Measurements from ENCODE around the gene EDNRA. TPM values are rescaled to one million over a fixed set of nuclear protein-coding genes. Genes with fewer than 3 reads are reported as not detected.

Gene EDNRA
- total RNA-seq, 2 experiments from 2014 or later, result not detected

DNA sequence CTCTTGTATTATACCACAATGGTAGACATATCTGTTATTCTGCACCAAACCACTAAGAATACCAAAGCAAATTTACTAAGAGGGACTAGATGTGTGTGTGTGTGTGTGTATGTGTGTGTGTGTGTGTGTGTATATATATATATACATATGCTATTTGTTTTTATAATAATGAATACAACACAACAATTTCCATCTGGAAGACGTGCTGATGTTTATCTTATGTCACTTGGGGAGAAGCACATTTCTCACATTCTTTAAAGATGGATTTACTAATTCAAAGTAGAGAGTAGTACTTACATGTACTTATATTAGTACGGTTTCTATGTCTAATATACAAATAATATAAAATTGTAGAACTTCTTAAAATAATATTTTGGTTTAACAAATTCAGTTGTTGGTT lies 52.0 kb downstream of the EDNRA start:
- Mint-ChIP-seq H3K4me3 (no peak overlapping the region), H3K27me3 (peaks cover 21% of the 10 kb centered on the region), H3K27ac (no peak overlapping the region), H3K36me3 (no peaks in the 10 kb centered on the region), H3K4me1 (no peaks in the 10 kb centered on the region), H3K9me3 (ENCODE audit: low read depth) (no peaks in the 10 kb centered on the region)
- no peak for DNase-seq
- CTCF ChIA-PET, result no interaction called here
- no peak for ATAC-seq

DNA sequence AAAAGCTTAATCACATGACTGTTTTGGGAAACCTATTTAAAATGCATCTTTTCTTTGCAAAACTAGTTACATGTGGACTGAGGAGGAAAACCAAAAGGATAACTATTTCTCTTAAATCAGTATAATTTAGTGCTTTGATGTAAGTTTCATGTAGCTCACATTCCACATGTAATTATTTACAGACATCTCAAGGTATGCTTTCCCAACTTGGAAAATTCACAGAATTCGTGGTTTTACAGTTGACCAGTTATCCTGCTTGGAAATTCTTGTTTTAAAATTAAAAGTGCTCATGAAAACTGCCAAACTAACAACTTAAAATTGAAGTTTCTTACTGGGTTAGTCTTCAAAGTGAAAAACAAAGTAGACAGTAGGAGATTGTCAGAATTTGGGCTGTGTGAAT lies 52.4 kb downstream of the EDNRA start:
- H3K4me3 Mint-ChIP-seq, result no peak overlapping the region
- CTCF ChIA-PET, result no interaction called here

DNA sequence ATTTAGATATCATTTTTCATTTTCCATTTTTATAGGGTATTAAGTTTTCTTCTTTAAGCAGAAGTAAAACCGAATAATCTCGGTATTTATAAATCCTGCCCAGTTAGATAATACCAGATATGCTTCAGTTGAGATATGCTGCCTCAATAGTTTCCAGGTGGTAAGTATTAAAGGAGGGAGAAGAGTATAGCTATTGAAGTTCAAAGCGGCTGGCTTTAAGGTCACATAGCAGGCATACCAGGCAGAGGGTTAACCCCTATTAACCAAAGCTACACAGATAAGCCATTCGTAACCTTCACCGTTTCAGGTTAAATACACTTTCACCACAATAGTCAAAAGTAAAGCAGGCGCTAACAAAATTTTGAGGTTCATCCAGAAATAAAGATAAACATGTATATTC lies 54.2 kb downstream of the EDNRA start:
- CTCF ChIA-PET, result interaction anchor here (1.7 kb wide), 1 partner anchor 82 kb away, joined by 3 read pairs; the partner anchor contains the start of gene TMEM184C
- Mint-ChIP-seq H3K4me3 (no peak overlapping the region), H3K4me1 (no peaks in the 10 kb centered on the region), H3K36me3 (no peaks in the 10 kb centered on the region), H3K27ac (no peak overlapping the region), H3K9me3 (ENCODE audit: low read depth) (no peaks in the 10 kb centered on the region), H3K27me3 (peaks cover 22% of the 10 kb centered on the region)
- ATAC-seq (no peak), DNase-seq (no peak)

More for the DNA sequence above, 52.4 kb downstream of the EDNRA start:
- Mint-ChIP-seq H3K9me3 (ENCODE audit: low read depth) (no peaks in the 10 kb centered on the region), H3K36me3 (no peaks in the 10 kb centered on the region), H3K4me1 (no peaks in the 10 kb centered on the region), H3K27me3 (peaks cover 21% of the 10 kb centered on the region), H3K27ac (no peak overlapping the region)
- ATAC-seq (no peak), DNase-seq (no peak)

DNA sequence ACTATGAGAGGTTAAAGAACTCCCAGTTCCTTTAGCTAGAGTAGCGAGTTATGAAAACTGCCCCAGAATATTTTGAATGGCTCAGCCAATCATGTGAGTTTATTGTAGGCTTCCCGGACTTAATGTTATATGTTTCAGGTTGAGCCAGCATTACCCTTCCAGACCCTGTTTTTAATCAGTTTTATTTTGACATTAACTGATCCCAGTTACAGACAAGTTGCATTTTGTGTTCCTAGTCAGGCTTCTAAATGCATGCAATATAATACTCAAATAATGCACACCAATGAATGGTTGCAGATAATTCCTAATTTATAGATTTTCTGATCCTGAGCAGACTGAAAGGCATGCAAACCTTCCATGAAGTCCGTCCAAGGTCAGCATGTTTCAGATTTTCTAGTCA lies 57.8 kb downstream of the EDNRA start:
- H3K36me3 Mint-ChIP-seq, result no peaks in the 10 kb centered on the region
- H3K4me1 Mint-ChIP-seq, result no peaks in the 10 kb centered on the region
- H3K27ac Mint-ChIP-seq, result no peak overlapping the region
- peaks cover 27% of the 10 kb centered on the region for H3K27me3 Mint-ChIP-seq
- H3K9me3 Mint-ChIP-seq (ENCODE audit: low read depth), result no peaks in the 10 kb centered on the region
- no peak for DNase-seq
- CTCF ChIA-PET, result no interaction called here
- no peak for ATAC-seq
- no peak overlapping the region for H3K4me3 Mint-ChIP-seq

DNA sequence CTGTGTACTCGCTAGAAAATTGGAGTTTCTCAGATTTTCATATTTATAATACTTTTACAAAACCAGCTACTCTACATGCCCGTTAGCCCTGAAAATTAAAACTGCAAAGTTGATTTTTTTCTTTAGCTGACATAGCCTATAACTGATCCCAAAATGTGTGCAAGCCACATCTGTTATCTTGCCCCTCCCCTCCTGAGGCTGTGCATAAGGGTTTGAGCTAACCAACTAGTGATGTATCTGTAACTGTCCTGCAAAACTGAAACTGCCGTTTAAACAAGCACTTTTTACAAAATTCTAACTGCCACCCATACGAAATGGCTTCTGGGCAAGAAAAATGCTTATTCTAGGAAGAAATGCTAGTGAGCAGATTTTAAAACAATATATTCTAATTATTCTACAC lies 59.1 kb downstream of the EDNRA start:
- H3K9me3 Mint-ChIP-seq (ENCODE audit: low read depth), result no peaks in the 10 kb centered on the region
- no peak overlapping the region for H3K27ac Mint-ChIP-seq
- DNase-seq (no peak), ATAC-seq (no peak)
- H3K4me1 Mint-ChIP-seq, result no peaks in the 10 kb centered on the region
- peaks cover 29% of the 10 kb centered on the region for H3K27me3 Mint-ChIP-seq
- CTCF ChIA-PET, result interaction anchor here (2.0 kb wide), 1 partner anchor 22 kb away, joined by 7 read pairs; no protein-coding TSS in a partner anchor
- no peak overlapping the region for H3K4me3 Mint-ChIP-seq
- H3K36me3 Mint-ChIP-seq, result no peaks in the 10 kb centered on the region

DNA sequence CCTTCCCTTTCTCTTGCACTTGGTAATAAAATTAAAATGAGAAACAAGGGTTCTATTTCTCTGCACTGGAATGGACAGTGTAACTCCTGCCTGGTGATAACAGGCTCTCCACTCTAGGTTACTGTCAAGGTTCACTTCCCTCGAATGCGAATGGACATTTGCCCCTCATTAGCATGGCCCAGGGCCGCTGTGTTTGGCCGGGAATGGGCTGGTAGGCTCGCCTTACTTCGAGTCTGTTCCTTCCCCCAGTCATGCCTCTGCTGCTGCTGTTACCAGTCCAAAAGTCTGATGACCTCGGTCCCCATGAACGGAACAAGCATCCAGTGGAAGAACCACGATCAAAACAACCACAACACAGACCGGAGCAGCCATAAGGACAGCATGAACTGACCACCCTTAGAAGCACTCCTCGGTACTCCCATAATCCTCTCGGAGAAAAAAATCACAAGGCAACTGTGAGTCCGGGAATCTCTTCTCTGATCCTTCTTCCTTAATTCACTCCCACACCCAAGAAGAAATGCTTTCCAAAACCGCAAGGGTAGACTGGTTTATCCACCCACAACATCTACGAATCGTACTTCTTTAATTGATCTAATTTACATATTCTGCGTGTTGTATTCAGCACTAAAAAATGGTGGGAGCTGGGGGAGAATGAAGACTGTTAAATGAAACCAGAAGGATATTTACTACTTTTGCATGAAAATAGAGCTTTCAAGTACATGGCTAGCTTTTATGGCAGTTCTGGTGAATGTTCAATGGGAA lies 61.5 kb downstream of the EDNRA start:
- CTCF ChIA-PET, result no interaction called here
- H3K36me3 Mint-ChIP-seq, result no peaks in the 10 kb centered on the region
- no peaks in the 10 kb centered on the region for H3K9me3 Mint-ChIP-seq (ENCODE audit: low read depth)
- DNase-seq, result no peak
- no peak overlapping the region for H3K4me3 Mint-ChIP-seq
- no peaks in the 10 kb centered on the region for H3K4me1 Mint-ChIP-seq
- no peak for ATAC-seq
- no peak overlapping the region for H3K27ac Mint-ChIP-seq
- peaks cover 25% of the 10 kb centered on the region for H3K27me3 Mint-ChIP-seq

DNA sequence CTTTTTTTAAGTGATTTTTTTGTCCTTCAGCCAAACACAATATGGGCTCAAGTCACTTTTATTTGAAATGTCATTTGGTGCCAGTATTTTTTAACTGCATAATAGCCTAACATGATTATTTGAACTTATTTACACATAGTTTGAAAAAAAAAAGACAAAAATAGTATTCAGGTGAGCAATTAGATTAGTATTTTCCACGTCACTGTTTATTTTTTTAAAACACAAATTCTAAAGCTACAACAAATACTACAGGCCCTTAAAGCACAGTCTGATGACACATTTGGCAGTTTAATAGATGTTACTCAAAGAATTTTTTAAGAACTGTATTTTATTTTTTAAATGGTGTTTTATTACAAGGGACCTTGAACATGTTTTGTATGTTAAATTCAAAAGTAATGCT lies 62.1 kb downstream of the EDNRA start:
- Mint-ChIP-seq H3K4me3 (no peak overlapping the region), H3K36me3 (no peaks in the 10 kb centered on the region), H3K9me3 (ENCODE audit: low read depth) (no peaks in the 10 kb centered on the region), H3K27ac (no peak overlapping the region), H3K4me1 (peaks cover under 1% of the 10 kb centered on the region), H3K27me3 (peaks cover 25% of the 10 kb centered on the region)
- DNase-seq (no peak), ATAC-seq (no peak)
- CTCF ChIA-PET, result no interaction called here

DNA sequence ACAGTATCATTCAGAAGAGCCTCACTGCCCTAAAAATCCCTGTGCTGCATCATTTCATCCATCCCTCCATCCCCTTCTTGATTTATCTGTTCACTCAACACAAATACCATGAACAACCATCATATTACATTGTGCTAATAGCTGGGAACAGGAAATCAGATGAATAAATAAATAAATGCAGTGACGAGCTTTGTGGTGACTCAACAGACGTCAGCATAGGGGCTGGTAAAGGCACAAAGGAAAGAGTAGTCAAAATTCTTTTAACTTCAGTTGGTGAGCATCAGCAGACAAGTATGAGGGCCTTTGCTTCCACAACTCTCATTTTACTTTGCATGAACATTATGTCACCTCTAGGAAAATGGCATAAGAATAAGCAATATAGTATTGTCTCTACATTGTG lies 65.5 kb downstream of the EDNRA start:
- CTCF ChIA-PET, result no interaction called here
- no peak for ATAC-seq
- Mint-ChIP-seq H3K4me1 (peaks cover 14% of the 10 kb centered on the region), H3K27ac (no peak overlapping the region), H3K9me3 (ENCODE audit: low read depth) (no peaks in the 10 kb centered on the region), H3K36me3 (no peaks in the 10 kb centered on the region), H3K27me3 (peaks cover 17% of the 10 kb centered on the region), H3K4me3 (no peak overlapping the region)
- DNase-seq, result no peak

DNA sequence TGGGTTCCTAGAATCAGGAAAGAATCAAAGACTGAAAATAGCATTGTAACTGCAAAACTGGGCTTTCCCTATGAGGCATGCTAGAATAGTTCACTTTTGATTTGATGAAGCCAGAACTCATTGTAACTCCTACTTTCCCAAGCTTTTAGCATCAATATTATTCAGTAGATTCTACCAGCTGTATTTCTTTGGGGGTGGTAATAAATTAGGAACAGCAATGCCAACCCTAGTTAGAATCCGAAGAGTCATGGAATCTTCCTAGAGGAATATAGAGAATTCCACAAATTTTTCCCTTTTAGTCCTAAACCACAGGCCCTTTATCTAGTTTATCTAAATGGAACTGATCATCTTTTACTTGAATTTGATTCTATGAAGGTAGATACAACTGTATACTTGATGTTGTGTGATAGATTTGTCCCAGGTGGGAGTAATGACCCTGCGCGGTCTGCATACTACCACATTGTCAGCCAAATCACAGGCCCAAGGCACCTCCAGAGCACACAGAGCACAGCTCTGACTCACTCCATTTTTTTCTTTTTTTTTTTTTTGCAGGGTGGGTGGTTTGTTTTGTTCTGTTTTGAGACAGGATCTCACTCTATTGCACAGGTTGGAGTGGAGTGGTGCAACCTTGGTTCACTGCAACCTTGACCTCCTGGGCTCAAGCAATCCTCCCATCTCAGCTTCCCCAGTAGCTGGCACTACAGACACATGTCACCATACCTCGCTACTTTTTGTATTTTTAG lies 66.6 kb downstream of the EDNRA start:
- CTCF ChIA-PET, result no interaction called here
- H3K4me3 Mint-ChIP-seq, result no peak overlapping the region

DNA sequence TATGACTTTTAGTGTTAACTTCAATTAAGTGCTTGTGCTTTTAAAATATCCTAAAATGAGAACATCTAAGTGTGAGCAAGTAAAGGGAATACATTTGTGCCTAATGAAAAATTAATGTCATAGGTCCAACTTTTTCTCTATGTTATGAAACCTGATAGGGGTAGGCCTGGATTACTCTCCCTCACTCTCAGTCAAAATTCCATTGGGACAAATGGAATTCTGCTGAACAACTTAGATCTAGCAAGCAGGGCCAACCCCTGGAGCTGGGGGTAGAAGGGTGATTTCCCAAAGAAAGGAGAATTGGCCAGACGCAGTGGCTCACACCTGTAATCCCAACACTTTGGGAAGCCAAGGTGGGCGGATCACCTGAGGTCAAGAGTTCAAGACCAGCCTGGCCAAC lies 67.4 kb downstream of the EDNRA start:
- no peak overlapping the region for H3K4me3 Mint-ChIP-seq
- peaks cover 14% of the 10 kb centered on the region for H3K4me1 Mint-ChIP-seq
- ATAC-seq (no peak), DNase-seq (no peak)
- peaks cover 4% of the 10 kb centered on the region for H3K36me3 Mint-ChIP-seq
- CTCF ChIA-PET, result interaction anchor here (0.9 kb wide), 1 partner anchor 34 kb away, joined by 3 read pairs; no protein-coding TSS in a partner anchor
- H3K27ac Mint-ChIP-seq, result no peak overlapping the region
- no peaks in the 10 kb centered on the region for H3K9me3 Mint-ChIP-seq (ENCODE audit: low read depth)
- peaks cover 11% of the 10 kb centered on the region for H3K27me3 Mint-ChIP-seq

More for the DNA sequence above, 66.6 kb downstream of the EDNRA start:
- peaks cover 14% of the 10 kb centered on the region for H3K4me1 Mint-ChIP-seq
- ATAC-seq, result peak; percentile 30
- H3K27me3 Mint-ChIP-seq, result peaks cover 14% of the 10 kb centered on the region
- DNase-seq, result no peak
- H3K27ac Mint-ChIP-seq, result no peak overlapping the region
- peaks cover 4% of the 10 kb centered on the region for H3K36me3 Mint-ChIP-seq
- no peaks in the 10 kb centered on the region for H3K9me3 Mint-ChIP-seq (ENCODE audit: low read depth)

DNA sequence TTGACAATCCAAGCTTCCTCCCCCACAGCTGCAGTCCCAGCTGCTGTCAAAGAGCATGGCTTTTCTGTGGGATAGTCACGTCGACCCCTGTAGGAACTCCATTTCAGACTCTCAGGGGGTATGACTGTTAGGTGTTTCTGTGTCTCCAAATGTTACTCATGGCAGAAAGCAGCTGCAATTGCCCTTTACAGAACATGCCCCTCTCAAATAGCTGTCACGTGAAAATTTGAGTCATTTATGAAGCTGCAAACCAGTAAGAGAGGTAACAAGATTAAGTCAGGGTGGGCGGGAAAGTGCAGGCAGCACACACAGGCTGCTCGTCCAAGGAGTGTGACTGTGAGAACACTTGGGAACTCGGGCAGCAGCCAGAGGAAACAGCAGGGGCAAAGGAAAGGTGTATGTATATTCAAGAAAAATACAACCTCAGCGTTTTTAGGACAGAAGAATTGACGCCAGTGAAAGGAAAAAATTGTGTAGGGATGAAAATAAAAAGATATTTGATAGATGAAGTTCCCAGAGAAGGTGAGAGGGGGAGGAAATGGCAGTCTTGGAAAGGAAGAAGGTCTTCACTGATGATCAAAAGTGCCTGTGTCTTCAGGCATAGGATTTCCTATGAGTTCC lies 69.8 kb downstream of the EDNRA start:
- Mint-ChIP-seq H3K27me3 (peaks cover 2% of the 10 kb centered on the region), H3K4me3 (peak overlapping the region; percentile 38), H3K27ac (no peak overlapping the region), H3K36me3 (peaks cover 4% of the 10 kb centered on the region), H3K9me3 (ENCODE audit: low read depth) (peaks cover 2% of the 10 kb centered on the region), H3K4me1 (peaks cover 14% of the 10 kb centered on the region)
- DNase-seq, result no peak
- CTCF ChIA-PET, result interaction anchor here (1.1 kb wide), 1 partner anchor 316 kb away, joined by 5 read pairs; no protein-coding TSS in a partner anchor
- ATAC-seq, result peak; percentile 64

DNA sequence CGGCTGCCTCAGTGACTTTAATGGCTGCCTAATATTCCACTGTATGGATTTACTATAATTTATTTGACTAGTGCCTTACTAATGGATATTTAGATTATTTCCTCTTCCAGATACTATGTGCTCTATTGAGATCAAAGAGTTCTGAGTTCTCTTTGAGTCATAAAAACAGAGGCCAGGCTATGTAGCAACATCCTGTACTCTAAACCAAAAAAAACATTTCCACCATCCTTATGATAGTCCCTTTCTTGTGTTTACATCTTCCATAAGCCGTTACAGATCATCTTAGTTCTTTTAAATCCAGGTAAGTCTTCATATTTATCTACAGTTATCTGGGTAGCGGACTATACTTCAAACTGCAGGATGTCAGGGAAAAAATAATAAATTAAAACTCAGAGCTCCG lies 79.7 kb downstream of the EDNRA start:
- no peaks in the 10 kb centered on the region for H3K9me3 Mint-ChIP-seq (ENCODE audit: low read depth)
- ATAC-seq, result no peak

DNA sequence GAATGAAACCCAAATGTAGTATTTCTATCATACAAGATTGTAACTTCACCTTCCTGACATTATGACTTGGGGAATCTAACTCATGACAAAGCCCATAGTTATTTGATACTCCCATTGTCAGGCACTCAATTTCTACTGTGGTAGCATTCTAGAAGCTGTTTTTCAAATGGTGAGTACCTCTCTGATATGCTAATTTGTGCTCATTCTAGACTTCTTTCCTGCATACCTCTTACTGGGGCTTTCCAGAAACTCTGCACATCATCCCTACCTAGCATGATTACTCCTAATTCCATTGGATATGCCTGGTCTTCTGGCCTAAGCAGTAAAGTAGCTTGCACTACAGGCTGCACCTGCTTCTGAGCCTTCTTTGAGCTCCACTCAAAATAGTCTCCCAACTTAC lies 85.9 kb downstream of the EDNRA start:
- peaks cover 1% of the 10 kb centered on the region for H3K36me3 Mint-ChIP-seq
- H3K27me3 Mint-ChIP-seq, result peaks cover 19% of the 10 kb centered on the region

More for the DNA sequence above, 79.7 kb downstream of the EDNRA start:
- CTCF ChIA-PET, result no interaction called here
- no peak overlapping the region for H3K4me3 Mint-ChIP-seq
- peaks cover 1% of the 10 kb centered on the region for H3K36me3 Mint-ChIP-seq
- H3K27me3 Mint-ChIP-seq, result peaks cover 2% of the 10 kb centered on the region
- H3K4me1 Mint-ChIP-seq, result no peaks in the 10 kb centered on the region
- no peak overlapping the region for H3K27ac Mint-ChIP-seq
- DNase-seq, result no peak

More for the DNA sequence above, 85.9 kb downstream of the EDNRA start:
- no peaks in the 10 kb centered on the region for H3K4me1 Mint-ChIP-seq
- H3K4me3 Mint-ChIP-seq, result no peak overlapping the region
- no peaks in the 10 kb centered on the region for H3K9me3 Mint-ChIP-seq (ENCODE audit: low read depth)
- CTCF ChIA-PET, result interaction anchor here (1.0 kb wide), 1 partner anchor 10 kb away, joined by 3 read pairs; no protein-coding TSS in a partner anchor
- no peak overlapping the region for H3K27ac Mint-ChIP-seq
- ATAC-seq (no peak), DNase-seq (no peak)

Data from activated CD8-positive, alpha-beta memory T cell treated with anti-CD3 and anti-CD28 coated beads, Interleukin-2, amount 10 ng/mL, durations not matched to agents 7 days and 5 days (primary cell).